ENCODE results near the gene FKBP5. TPM values are rescaled to one million over a fixed set of nuclear protein-coding genes. Genes with fewer than 3 reads are reported as not detected.

Gene FKBP5
- total RNA-seq (2021): 32.9 and 33.9 TPM in 2 replicates
- long read RNA-seq, transcript FKBP5-201 (11 exons, 3,772 nt): major isoform, 173 of 210 reads
- long read RNA-seq, partial matches to known transcripts: 5 of 210 reads
- long read RNA-seq, other reads (novel, unspliced or antisense): 32 of 210 reads

DNA sequence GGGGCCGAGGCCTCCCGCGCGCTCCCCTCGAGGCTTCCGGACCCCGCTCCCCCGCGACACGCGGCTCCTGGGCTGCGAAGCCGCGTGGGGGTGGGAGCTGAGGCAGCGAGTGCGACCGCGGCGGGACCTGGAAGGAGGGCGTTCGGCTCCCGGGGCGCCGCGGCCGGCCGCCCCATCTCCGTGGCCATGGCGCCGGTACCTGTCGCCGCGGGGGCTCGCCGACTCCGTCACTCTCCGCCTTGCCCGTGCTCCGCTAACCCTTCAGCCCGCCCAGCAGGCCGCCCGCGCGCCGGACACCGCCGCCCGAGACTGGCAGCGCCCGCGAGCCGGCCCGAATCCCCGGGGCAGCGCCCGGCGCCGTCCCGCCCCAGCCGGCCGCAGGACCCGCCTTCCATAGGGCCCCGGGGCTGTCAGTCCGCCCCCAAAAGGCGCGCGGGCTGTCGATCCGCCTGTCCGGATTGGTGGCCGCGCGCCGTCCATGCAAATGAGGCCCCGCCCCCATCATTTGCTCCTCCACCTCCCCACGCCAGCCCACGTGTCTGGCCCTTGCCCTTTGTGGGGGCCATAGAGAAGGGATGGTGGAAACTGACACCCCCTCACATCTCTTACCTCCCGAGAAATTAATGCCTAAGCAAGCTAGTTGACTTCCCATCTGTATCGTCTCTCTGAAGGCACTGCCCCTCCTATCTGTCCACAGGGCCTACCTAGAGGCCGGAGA, at the start of gene FKBP5:
Gene FKBP5, minus strand, starts transcription at position 311 of the 718 bp plus-strand sequence. CDS start 46,091 bp downstream, outside the sequence.
- no peak within 1 kb of the TSS for H2BK120ac ChIP-seq (ENCODE audit: low read depth, low read length, poor library complexity, severe bottlenecking)
- no peak within 1 kb of the TSS for H3K56ac ChIP-seq (ENCODE audit: insufficient read length, low read depth, low read length)
- H2AFZ ChIP-seq (ENCODE audit: low read length): no peak within 1 kb of the TSS
- H3K79me1 ChIP-seq (ENCODE audit: insufficient read depth, low read depth, low read length, poor library complexity, severe bottlenecking): no peaks in the 10 kb centered on the region
- H4K91ac ChIP-seq (ENCODE audit: insufficient read length, low read depth, low read length): no peak within 1 kb of the TSS
- peak within 1 kb of the TSS; percentile 7; the same call in 1 of the 2 replicates for H3K14ac ChIP-seq (ENCODE audit: insufficient read depth, low read length)
- H3K4me3 Mint-ChIP-seq: peak within 1 kb of the TSS; percentile 75 to 91
- TF ChIP-seq, protein P1, sequence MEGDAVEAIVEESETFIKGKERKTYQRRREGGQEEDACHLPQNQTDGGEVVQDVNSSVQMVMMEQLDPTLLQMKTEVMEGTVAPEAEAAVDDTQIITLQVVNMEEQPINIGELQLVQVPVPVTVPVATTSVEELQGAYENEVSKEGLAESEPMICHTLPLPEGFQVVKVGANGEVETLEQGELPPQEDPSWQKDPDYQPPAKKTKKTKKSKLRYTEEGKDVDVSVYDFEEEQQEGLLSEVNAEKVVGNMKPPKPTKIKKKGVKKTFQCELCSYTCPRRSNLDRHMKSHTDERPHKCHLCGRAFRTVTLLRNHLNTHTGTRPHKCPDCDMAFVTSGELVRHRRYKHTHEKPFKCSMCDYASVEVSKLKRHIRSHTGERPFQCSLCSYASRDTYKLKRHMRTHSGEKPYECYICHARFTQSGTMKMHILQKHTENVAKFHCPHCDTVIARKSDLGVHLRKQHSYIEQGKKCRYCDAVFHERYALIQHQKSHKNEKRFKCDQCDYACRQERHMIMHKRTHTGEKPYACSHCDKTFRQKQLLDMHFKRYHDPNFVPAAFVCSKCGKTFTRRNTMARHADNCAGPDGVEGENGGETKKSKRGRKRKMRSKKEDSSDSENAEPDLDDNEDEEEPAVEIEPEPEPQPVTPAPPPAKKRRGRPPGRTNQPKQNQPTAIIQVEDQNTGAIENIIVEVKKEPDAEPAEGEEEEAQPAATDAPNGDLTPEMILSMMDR (conservative IDR thresholded peaks at IDR 0.05): no peak
- peak within 1 kb of the TSS; percentile 2 for H3K18ac ChIP-seq (ENCODE audit: insufficient read length, low read depth, low read length)
- WGBS (ENCODE audit: extremely low coverage, insufficient read length, low lambda C conversion rate): no CpG with 5 or more reads among the region's 80 CpGs
- no peak within 1 kb of the TSS for H3K27ac ChIP-seq (ENCODE audit: insufficient read length, low read depth, low read length)
- no peak within 1 kb of the TSS for H2BK20ac ChIP-seq (ENCODE audit: low read depth, low read length, poor library complexity, severe bottlenecking)
- H3K79me2 ChIP-seq (ENCODE audit: insufficient read depth, low read length): peaks cover 2% of the 10 kb centered on the region; the same call in 1 of the 2 replicates
- no peaks in the 10 kb centered on the region for H4K20me1 ChIP-seq (ENCODE audit: control insufficient read depth, insufficient read depth, insufficient read length)
- H3K9me3 ChIP-seq (ENCODE audit: control insufficient read depth, low read depth, low read length): no peaks in the 10 kb centered on the region
- H3K9me3 Mint-ChIP-seq: peaks cover 0 to 3% of the 10 kb centered on the region in 2 experiments; a peak in 2 of 5 replicates
- H3K4ac ChIP-seq (ENCODE audit: low read depth, low read length): no peak within 1 kb of the TSS
- peaks cover 0 to 1% (median 0%) of the 10 kb centered on the region in 3 experiments; a peak in 1 of 7 replicates for H3K36me3 Mint-ChIP-seq (ENCODE audit: insufficient read depth in 1 of 3, low read depth in 3 of 3)
- H3K9ac ChIP-seq (ENCODE audit: extremely low read depth, insufficient read length, low read length): peak within 1 kb of the TSS; percentile 66
- peak; percentile 93 for DNase-seq
- H3K27me3 ChIP-seq (ENCODE audit: insufficient read depth, low read length): no peaks in the 10 kb centered on the region
- peak within 1 kb of the TSS in 2 of 3 experiments; percentile 69 to 70; a peak in 5 of 7 replicates for H3K27ac Mint-ChIP-seq
- H3K23ac ChIP-seq (ENCODE audit: insufficient read length, low read depth, low read length): peak within 1 kb of the TSS; percentile 62
- no peak within 1 kb of the TSS for H4K5ac ChIP-seq (ENCODE audit: insufficient read length, low read depth, low read length)
- no peak within 1 kb of the TSS for H2AK5ac ChIP-seq (ENCODE audit: insufficient read length, low read length)
- peaks cover 14% of the 10 kb centered on the region for H3K27me3 Mint-ChIP-seq (ENCODE audit: low read depth)
- no peak within 1 kb of the TSS for H4K8ac ChIP-seq (replicated peaks; ENCODE audit: insufficient read length, low read depth, low read length)
- H3K4me2 ChIP-seq (ENCODE audit: insufficient read depth, insufficient read length, low read length): peak within 1 kb of the TSS; percentile 97
- H3T11ph ChIP-seq (ENCODE audit: low read length): no peak within 1 kb of the TSS
- peaks cover 12 to 19% of the 10 kb centered on the region in 2 experiments for H3K4me1 Mint-ChIP-seq
- H2BK15ac ChIP-seq (ENCODE audit: low read depth, low read length): no peak within 1 kb of the TSS
- H3K23me2 ChIP-seq (ENCODE audit: insufficient read length, low read depth, low read length, poor library complexity, severe bottlenecking): peaks cover 6% of the 10 kb centered on the region
- no peaks in the 10 kb centered on the region; the same call in 1 of the 2 replicates for H3K4me1 ChIP-seq (ENCODE audit: insufficient read depth, low read length)
- H2BK5ac ChIP-seq (ENCODE audit: insufficient read length, low read length): no peak within 1 kb of the TSS
- no peak within 1 kb of the TSS for H2BK12ac ChIP-seq (ENCODE audit: insufficient read length, low read depth, low read length)
